Brain microvascular endothelial cell (primary cell): ENCODE results near the gene KCNE5.
"Not testable (repeated sequence)": the region's sequence is repeated elsewhere in the genome, so short reads cannot be mapped to it uniquely, and the experiment has no call there.

Source experiments
- DNase-seq: peaks from one replicate; pipeline ENCODE4 v3.0.0-alpha.2; 2020
- H3K27ac ChIP-seq: fragments of 250-450 bp; sonication (Bioruptor Pico); 2 replicates; pipeline ENCODE4 v1.5.1; 2020; ENCODE audit warnings: mild to moderate bottlenecking, moderate library complexity
- H3K27me3 ChIP-seq: fragments of 250-450 bp; sonication (Bioruptor Pico); replicated peaks from 2 replicates; pipeline ENCODE4 v1.5.1; 2020; ENCODE audit warnings: mild to moderate bottlenecking
- H3K36me3 ChIP-seq: fragments of 250-450 bp; sonication (Bioruptor Pico); replicated peaks from 2 replicates; pipeline ENCODE4 v1.5.1; 2020; ENCODE audit warnings: mild to moderate bottlenecking
- H3K4me3 ChIP-seq: 2 replicates; pipeline ENCODE4 v1.5.1; 2011; ENCODE audit warnings: low read depth, mild to moderate bottlenecking, control low read depth, low read length, moderate library complexity
- in situ Hi-C: cut with HindIII; loops from 2 replicates; pipeline ENCODE4 v1.10.0; 2017; ENCODE audit warnings: low sequenced_read_pairs, low pct_ligation_motif_present
- TF ChIP-seq, protein P1 (sequence below): IDR thresholded peaks from 2 replicates; pipeline ENCODE4 v1.5.1; 2011; ENCODE audit warnings: low read depth, mild to moderate bottlenecking, moderate library complexity, low read length, control low read depth, inconsistent platforms; ENCODE audit errors: missing control alignments

The KCNE5 gene, protein sequence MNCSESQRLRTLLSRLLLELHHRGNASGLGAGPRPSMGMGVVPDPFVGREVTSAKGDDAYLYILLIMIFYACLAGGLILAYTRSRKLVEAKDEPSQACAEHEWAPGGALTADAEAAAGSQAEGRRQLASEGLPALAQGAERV

DNA sequence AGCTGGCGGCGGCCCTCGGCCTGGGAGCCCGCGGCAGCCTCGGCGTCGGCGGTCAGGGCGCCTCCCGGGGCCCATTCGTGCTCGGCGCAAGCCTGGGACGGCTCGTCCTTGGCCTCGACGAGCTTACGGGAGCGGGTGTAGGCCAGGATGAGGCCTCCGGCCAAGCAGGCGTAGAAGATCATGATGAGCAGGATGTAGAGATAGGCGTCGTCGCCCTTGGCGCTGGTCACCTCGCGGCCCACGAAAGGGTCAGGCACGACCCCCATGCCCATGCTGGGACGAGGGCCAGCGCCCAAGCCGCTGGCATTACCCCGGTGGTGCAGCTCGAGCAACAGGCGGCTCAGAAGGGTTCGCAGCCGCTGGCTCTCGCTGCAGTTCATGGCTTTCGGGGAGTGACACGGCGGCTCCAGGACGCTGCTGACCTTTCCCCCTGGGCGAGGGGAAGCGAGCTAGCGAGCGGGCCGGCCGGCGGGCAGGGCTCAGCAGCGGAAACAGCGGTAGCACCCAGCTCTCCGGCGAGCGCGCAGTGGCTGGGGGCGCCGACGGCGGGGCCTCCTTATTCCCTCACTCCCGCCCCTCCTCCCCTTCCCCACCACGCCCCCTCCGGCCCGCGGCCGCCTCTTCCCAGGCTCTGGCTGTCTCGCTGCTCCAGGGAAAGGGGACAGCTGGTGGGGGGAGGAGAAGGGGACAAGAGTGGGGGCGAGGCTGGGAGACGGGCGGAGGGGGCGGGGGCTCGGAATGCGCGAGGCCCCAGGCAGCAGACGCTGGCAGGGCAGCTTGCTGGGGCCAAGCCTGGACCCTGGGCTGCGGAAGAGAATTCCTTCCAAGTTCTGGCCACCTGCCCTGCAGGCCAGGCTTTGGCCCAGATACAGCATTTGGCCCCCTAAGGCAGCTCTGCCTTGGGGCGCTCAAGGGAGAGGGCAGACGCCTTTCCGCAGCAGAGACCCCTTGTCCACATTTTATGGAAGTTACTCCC is at the start of gene KCNE5:
Gene KCNE5, minus strand, starts transcription at position 532 of the 976 bp plus-strand sequence. Its CDS starts 152 bp downstream, at position 380.
- in situ Hi-C loops: no loop called here
- Histone ChIP-seq H3K36me3 (no peaks in the 10 kb centered on the region), H3K27ac (no peak within 1 kb of the TSS), H3K4me3 (peak within 1 kb of the TSS; percentile 22), H3K27me3 (no peaks in the 10 kb centered on the region)
- no peak for DNase-seq
- TF ChIP-seq, protein P1, sequence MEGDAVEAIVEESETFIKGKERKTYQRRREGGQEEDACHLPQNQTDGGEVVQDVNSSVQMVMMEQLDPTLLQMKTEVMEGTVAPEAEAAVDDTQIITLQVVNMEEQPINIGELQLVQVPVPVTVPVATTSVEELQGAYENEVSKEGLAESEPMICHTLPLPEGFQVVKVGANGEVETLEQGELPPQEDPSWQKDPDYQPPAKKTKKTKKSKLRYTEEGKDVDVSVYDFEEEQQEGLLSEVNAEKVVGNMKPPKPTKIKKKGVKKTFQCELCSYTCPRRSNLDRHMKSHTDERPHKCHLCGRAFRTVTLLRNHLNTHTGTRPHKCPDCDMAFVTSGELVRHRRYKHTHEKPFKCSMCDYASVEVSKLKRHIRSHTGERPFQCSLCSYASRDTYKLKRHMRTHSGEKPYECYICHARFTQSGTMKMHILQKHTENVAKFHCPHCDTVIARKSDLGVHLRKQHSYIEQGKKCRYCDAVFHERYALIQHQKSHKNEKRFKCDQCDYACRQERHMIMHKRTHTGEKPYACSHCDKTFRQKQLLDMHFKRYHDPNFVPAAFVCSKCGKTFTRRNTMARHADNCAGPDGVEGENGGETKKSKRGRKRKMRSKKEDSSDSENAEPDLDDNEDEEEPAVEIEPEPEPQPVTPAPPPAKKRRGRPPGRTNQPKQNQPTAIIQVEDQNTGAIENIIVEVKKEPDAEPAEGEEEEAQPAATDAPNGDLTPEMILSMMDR: no peak

- H3K27me3 ChIP-seq: no peaks in the 10 kb centered on the region
- H3K36me3 ChIP-seq: peaks cover 6% of the 10 kb centered on the region
- no peak overlapping the region for H3K27ac ChIP-seq
- in situ Hi-C loops: no loop called here
- TF ChIP-seq, protein P1: no peak
- DNase-seq: no peak
- H3K4me3 ChIP-seq: no peak overlapping the region
Observed at GRCh38 chrX:109672239-109672638, 47.3 kb upstream of the KCNE5 start.

DNA sequence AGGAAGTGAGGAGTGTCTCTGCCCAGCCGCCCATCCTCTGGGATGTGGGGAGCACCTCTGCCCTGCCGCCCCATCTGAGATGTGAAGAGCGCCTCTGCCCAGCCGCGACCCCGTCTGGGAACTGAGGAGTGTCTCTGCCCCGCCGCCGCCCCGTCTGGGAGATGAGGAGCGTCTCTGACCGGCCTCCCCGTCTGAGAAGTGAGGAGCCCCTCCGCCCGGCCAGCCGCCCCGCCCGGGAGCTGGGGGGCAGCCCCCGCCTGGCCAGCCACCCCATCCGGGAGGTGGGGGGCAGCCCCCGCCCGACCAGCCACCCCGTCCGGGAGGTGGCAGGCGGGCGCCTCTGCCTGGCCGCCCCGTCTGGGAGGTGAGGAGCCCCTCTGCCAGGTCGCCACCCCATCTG is 46.2 kb upstream of the KCNE5 start:
- in situ Hi-C loops, H3K4me3 ChIP-seq, DNase-seq, H3K36me3 ChIP-seq, H3K27ac ChIP-seq, H3K27me3 ChIP-seq: not testable (repeated sequence)

DNA sequence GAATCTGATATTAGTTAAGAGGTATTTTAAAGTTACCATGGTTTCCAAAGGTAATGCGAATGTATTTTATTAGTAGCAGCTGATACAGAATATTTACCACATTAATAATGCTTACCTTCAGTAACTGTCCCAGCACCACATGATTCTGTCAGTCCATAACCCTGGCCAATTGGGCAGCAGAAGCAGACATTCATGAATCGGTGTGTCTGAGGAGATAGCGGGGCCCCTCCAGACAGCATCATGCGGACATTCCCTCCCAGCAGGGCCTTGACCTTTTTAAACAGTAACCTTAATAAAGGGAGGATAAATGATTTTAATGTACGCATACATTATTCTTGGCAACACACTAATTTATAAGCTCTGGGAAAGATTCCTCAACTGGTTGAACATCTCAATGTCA is 43.0 kb upstream of the KCNE5 start:
- TF ChIP-seq, protein P1: no peak
- Histone ChIP-seq H3K36me3 (peaks cover 18% of the 10 kb centered on the region), H3K4me3 (no peak overlapping the region), H3K27me3 (no peaks in the 10 kb centered on the region), H3K27ac (no peak overlapping the region)
- in situ Hi-C loops: no loop called here
- DNase-seq: no peak

DNA sequence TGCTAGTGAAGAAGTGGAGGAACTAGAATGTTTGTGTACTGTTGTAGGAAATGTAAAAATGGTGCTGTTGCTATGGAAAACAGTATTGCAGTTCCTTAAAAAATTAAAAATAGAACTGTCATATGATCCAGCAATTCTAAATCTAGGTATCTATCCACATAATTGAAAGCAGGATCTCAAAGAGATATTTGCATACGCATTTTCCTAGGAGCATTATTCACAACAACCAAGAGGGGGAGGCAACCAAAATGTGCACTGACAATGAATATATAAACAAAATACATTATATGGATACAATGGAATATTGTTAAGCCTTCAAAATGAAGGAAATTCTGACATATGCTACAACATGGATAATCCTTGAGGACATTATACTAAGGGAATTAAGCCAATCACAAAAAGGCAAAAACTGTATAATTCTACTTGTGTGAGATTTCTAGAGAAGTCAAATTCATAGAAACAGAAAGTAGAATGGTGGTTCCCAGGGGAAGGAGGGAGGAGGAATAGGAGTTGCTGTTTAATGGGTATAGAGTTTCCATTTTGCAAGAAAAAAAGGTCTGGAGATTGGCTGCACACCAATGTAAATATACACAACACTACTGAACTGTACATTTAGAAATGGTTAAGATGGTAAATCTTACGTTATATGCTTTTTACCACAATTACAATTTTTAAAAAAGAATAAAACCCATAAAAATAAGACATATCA is 35.6 kb upstream of the KCNE5 start:
- DNase-seq: no peak
- H3K36me3 ChIP-seq: peaks cover 28% of the 10 kb centered on the region
- H3K4me3 ChIP-seq: no peak overlapping the region
- TF ChIP-seq, protein P1: no peak
- in situ Hi-C loops: no loop called here
- H3K27me3 ChIP-seq: no peaks in the 10 kb centered on the region
- no peak overlapping the region for H3K27ac ChIP-seq

- TF ChIP-seq, protein P1: no peak
- Histone ChIP-seq H3K27ac (no peak overlapping the region), H3K4me3 (no peak overlapping the region), H3K27me3 (no peaks in the 10 kb centered on the region), H3K36me3 (peaks cover 19% of the 10 kb centered on the region)
- in situ Hi-C loops: no loop called here
- DNase-seq: no peak
Observed at GRCh38 chrX:109658391-109658790, 33.4 kb upstream of the KCNE5 start.

- H3K27me3 ChIP-seq, H3K4me3 ChIP-seq, H3K27ac ChIP-seq, DNase-seq, in situ Hi-C loops: not testable (repeated sequence)
- peaks cover 13% of the 10 kb centered on the region for H3K36me3 ChIP-seq
Observed at GRCh38 chrX:109657364-109657763, 32.4 kb upstream of the KCNE5 start.
